Activated naive CD4-positive, alpha-beta T cell treated with Interleukin-2 at 50 U/mL for 16 hours (primary cell): ENCODE results near the gene NEK6.

Experiments
- DNase-seq: peaks from one replicate; pipeline ENCODE4 v3.0.0-alpha.2; 2020

The NEK6 gene

DNA sequence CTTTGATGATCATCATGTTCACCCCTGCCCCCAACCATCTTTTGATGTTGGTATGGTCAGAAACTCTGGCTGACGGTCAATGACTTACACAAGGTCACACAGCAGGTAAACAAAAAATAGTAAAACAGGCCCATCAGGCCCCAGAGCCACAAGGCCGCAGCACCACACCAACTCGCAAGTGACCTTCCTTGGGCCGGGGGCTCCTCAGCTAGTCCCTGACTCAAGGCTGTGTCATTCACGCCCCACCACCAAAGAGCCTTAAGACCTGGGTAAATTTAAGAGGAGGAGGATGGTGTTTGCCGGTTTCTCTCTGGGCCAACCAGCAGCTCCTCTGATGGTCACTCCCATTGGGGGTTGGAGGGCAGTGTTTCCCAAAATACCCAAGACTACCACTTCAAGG, 101.7 kb downstream of the NEK6 start:
- no peak for DNase-seq

DNA sequence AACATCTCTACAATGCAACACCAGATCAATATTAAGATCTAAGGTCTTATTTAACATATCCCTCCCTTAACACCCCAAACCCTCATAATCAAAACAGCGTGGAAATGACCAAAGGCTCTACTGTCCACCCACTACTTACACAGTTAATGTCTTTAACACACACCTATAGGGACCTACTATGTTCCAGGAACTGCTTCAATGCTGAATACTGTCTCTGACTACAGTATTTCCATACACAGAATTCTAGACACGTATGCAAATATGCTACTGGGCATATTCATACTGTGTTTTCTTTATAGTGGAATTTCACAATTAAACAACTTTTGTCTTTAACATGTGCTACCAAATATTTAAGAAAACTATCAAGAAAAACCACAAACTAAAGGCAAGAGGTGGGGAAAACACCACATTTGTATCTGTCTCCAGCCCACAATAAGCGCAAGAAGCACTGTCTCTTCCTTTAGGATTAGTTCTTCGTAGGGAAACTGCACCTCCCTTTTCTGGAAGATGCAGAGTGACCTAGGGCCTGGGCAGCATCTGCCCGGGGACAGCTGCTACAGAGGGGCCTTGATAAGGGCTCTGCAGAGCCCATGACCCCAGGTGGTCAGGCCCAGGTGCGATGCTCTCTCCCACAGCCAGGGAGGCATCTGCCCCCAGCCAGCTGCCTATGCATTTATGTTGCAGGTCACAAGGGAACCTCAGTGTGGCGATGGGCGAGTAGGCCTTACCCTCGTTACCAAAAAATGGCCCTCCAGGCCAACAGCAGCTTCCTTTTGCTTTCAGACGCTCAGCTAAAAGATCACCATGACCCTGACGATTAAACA, 102.3 kb downstream of the NEK6 start:
- no peak for DNase-seq

DNA sequence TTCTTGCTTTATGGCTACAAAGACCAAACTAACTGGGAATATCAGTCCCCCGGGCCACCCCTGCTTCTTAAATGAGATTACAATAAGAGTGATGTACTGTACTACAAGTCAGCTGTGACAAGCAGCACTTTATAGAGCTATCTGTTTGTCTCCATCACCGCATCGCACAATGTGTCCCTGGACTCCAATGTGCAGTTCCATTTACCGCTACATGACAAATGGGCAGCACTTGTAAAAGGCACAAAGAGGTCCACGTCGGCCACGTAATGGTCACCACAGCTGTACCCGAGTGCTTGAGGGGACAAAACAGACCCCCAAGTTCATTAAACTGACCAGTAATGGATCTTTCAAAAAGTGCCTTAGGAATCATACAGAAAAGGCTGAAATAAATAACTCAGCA, 103.4 kb downstream of the NEK6 start:
- DNase-seq = no peak

DNA sequence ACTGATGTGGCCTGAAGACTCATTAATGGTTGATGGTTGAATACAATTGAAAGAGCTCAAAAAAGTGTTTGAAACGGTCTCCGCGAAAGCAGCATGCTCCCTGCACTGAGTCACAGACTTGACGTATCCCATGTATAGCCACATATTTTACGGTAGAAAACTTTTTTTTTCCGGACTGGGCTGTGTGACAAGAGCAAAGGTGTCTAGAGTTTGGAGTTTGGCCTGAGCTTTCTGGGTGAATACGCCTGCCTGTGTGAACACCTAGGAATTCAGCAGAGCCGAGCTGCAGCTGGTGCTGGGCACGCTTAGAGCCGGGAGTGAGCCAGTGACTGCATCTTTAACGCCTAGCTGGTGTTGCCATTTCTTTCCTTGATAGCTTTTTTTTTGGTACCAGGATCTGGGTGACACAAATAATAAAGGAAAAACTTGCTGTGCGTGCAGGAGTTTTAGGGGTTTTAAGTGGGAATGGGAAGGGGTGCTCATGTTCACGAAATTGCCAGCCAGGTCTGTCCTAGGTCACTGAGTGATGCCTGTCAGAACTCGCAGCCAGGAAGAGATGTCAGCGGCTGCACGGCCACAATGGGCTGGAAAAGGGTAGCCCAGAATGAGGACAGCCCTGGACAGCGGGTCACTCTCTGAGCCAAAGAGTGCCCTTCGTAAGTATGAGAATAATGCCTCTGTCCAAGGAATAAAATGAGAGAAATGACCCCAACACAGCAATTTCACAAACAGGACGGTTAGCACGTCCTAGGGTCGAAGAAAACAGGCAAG, 105.8 kb downstream of the NEK6 start:
- no peak for DNase-seq

DNA sequence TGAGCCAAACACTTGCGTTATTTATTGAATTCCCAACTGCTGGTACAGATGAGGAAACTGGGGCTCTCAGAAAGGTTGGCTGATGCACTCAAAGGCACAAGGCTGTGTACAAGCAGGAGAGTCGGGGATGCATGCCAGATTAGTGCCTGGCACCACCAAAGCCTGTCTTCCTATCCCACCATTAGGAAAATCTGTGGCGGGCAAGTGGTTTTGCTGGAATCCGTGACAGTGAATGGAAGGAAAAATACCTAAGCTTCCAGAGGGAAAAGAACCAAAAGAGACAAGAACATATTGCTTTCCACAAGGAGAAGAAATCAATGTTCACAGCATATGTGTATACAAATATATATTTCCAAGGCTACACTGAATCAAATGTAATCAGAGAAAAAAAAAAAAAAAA, 106.4 kb downstream of the NEK6 start:
- no peak for DNase-seq

DNA sequence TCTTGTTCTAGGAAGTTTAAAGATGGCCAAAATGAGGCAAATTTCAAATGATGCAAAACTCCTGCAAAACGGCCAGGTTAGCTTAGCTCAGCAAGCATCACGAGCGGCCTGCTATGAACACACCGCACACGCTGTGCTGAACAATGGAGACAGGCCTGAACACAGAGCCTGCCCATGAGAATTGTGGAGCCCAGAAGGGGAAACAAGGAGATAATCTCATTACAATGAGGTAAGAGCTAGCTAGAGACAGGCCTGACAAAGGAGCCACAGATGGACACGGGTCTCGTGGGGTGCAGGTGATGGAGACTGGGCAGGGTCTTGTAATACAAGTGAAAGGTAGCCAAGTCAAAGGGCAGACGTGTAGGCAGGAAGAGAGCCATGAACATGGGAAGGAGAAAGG, 107.3 kb downstream of the NEK6 start:
- DNase-seq = no peak

DNA sequence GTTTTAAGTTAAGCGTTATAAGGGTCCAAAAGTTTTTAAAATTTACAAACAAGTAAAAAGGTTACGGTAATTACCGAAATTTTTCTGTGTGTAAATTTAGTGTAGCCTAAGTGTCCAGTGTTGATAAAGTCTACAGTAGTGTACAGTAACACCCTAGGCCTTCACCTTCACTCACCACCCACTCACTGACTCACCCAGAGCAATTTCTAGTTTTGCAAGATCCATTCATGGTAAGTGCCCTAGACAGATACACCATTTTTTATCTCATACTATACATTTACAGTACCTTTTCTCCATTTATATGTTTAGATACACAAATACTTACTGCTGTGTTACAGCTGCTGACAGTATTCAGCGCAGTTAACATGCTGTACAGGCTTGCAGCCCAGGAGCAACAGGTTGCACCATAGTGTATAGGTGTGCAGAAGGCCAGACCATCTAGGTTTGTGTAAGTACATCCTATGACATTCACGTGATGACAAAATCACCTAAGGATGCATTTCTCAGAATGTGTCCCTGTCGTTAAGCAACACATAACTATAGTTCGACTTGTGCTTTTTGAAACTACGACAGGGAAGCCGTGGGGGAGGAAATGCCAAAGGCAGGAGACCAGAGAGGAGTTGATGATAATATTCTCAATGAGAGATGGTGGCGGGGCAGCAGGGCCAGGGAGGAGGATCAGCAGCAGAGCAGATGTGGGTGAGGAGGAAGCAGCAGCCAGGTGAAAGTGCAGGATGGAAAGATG, 108.9 kb downstream of the NEK6 start:
- no peak for DNase-seq

DNA sequence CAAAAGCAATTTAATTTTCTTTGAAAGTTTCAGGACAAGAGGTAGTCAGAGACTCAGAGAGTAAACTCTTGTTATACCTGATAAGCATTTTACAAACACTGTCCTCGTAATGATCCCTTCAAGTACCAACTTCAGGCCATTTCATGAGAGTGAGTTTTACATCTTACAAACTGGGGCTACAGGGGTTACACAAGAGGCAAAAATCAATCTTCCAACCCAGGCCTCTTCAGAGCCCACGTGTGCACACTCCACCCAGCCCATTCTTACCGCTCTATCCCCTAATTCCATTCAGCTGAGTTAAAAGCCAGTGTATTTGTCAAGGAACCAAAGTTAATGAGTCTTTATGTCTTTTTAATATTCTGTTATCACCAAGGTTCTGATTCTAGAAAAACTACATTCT, 110.9 kb downstream of the NEK6 start:
- no peak for DNase-seq

DNA sequence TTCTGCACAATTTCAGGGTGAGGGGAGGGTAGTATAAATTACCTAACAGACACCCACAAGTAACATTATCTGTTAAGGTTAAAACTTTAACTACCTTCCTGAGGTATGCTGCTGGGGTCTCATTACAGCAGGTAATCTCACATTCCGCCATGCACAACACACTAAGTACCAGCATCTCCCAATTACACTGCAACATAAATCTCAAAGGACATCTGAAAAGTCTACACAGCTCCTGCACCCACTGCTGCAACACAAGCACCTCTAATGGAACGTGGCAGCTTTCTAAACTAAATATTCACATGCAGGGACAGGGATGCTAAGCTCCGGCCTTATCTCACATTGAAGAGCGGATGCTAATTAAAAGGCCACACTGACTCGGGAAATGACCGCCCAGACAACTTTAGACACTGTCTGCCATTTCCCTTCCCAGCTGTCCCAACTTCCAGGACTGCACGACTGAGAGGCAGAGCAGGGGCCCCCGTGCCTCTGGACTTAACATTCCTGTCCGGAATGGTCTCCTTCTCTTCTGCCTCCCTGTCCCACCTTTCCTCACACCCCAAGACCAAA, 111.6 kb downstream of the NEK6 start:
- DNase-seq = no peak

DNA sequence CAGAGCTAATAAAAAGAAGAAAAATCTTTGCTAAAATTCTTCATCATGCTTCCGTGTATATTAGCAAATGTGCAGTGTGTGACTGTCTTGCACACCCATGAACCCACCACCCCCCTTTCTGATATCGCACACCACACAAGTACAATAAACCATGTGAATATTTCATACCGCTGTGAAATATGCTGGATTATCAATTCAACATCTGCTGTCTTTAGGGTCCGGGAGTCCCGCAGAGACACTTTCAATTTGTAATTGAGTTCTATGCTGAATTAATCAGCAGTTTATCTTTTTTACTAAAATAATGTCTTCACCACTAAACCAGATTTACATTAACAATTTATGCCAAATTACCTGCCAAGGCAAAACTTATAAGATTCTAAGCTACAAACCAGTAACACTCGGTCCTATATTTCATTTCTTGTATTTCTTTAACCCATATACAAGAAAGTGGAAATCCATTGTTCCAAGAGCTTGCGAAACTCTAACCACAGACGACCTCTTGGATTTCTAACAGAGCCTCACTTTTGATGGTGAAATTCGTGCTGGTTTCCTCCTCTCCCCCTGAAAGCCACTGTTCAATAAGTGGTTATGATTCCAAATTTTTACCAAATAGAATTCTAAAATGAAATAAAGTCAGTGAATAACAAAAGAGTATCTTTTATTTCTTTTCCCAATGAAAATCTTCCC, 113.3 kb downstream of the NEK6 start:
- DNase-seq = no peak

DNA sequence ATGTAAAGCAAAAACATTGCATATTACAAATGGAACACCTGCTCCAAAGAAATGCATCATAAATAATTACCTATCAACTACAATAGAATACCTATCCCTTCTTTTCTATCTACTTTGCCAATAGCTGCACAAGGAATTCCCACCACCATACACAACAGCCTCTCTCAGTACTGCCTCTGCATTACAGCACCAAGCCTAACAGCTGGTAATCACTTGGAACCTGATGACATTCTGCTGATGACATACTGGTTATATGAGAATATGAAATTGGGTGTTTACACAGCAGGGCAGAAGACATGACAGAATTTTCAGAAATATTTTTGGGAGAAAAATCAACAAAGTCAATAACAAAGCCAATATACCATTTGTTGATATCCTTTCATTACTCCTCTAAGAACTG, 114.3 kb downstream of the NEK6 start:
- DNase-seq = no peak

DNA sequence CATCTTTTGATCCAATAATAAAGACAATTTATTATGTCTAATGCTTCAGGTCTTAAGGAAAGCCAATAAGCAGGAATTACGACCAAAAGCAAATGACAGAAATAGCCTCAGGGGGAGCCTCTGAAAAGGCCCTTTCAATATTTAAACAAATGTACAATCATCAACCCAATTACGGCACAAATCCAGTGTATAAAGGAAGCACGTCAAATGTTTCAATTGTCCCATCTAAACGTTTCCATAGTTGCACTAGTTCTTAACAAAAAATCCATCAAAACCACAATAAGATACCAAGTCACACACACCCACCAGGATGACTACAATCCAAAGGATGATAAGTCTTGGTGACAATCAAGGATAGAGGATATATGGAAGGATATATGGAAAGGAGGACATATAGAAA, 115.6 kb downstream of the NEK6 start:
- no peak for DNase-seq

DNA sequence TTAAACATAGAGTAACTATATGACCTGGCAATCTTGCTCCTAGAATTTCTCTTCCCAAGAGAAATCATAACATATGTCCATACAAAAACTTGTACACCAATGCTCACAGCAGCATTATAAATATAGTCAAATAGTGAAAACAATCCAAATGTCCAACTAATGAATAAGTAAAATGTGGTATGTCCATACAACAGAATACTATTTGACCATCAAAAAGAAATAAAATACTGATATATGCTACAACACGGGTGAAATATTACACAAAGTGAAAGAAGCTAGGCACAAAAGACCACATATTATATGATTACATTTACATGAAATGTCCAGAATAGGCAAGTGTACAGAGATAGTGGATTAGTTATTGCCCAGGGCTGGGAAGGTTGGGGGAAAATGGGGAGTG, 116.1 kb downstream of the NEK6 start:
- DNase-seq = no peak

DNA sequence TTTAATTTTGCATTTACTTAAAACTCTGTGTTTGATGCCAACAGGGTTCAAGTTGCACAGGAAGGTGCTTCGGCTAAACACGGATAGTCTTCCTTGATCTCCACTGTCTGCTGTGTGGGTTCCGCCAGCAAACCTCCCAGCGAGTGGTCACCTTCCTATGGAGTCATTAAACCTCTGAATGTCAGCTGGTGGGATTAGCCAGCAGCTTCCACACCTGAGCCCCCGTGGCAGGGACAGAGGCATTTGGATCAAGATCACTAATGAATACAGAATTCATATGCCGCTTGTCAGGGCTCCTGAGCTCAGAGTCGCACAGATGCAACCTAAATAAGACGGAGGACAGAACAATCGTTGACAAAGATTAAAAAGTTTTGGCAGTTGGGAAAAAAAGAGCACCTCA, 118.0 kb downstream of the NEK6 start:
- no peak for DNase-seq

DNA sequence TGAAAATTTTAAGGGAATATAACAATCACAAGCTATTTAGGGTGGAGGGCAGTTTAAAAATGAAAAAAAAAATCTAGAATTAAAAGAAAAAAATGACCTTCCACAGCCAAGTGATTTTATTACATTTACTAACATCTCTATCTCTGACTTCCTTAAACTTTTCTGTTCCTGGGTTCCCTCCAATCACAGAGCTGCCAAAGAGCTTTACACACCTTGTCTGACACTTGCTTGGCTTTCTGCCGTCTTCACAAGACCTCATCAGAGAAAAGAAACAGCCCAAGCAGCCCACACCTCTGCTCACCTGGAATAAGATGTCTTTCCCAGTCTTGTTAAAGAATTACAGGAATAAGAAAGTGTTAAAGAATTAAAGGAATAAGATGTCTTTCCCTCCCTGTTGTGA, 118.6 kb downstream of the NEK6 start:
- DNase-seq = no peak

DNA sequence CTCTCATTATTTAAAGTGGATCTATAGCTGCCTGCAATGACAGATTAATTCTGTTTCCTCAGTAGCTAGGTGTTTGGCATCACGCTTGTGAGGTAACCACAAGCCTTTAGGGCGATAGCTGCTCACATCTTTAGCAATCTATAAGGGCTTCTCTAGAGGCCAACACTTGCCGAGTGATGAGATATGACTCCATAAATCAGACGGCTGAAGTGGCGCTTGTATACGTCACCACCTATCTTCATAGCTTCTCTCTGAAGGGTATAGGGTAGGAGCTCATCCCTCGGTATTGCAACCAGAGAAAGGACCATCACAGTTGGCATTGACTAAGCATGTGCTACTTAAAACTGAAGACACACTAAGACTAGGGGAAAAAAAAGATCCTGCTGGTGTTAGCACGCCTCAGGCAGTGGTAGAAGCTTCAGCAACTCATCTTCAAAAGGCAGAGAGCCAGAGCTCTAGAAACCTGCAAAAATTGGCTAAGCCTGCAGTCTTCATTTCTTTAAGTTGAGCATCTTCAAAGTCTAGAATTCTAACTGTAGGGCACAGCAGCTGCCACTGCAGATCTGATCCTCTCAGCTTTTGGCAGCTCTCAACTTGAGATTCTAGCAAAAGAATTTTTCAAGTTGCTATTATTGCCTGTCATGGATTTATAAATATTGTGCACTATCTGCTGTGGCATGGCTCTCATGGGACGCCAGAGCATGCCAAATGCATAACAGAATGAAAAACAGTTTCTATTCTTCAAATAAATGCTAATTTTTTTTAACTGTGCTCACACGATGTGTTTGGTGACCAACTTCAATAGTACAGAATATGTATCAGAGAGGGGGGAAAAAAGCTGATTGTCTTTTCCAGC, 120.0 kb downstream of the NEK6 start:
- DNase-seq = no peak

DNA sequence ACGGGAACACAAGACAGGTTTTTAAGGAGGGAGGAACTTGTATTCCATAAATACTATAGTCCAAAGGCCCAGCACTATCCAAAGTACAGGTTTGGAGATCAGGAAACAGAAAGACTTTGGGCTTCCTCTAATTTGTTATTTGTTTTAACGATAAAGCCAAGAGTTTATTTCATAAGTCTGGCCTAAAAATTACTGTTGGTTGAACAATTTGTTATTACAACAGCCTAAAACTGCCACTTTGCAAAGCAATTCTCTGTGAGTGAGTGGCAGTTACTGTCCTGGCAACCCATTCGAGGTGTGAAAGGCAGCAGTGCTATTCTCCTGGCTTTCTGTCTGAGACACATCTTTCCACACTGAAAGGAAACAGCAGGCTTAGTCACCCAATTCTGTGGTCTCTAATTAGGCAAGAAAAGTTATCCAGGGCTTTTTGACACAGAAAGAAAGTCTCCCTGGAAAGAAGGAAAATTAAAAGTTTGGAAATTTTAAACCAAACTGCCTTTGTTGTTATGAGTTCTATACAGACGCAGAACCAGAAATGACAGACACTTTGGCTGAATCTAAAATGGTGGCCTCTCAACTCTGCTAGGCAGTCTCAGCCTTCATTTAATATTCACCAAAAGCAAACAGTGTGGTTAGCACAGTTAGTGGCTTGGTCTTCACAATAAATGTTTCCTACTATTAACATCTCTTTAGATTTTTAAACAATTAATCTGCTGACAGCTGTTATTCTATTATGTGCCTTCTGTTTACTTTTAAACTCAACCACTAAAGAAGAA, 123.6 kb downstream of the NEK6 start:
- DNase-seq = no peak

DNA sequence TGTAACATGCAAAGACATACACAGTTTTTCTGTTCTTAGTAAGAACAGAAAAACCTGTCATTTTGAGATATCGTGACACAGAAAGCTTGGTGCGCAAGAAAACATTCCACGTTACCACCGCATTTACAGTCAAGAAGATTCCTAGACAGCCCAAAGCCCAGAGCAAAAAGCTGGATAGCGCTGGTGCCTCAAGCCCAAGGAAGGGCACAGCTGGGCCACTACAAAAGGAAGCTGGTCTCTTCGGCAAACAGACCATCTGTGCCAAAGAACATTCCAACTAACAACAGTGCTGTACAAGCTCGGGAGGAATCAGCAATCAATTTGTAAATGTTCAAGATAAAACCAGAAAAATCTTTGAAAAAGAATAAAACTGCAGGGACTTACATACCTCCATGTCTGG, 126.5 kb downstream of the NEK6 start:
- DNase-seq = no peak

DNA sequence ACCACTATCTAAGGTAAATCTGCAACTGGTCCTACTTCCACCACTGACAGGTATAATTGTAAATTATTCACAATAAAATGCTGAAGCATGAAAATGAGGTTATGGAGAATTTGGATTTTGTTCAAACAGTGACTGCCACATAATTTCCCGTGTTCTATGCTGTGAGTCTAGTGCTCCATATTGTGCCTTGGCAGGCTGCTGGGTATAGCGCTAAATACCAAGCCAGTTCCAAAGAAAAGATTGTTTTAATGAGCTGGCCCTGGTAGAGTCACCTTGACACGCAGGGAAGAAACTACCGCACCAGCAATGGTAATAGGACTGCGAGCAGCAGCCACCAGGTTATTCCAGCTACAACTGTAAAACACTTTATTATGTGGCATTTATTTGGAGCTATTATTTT, 127.1 kb downstream of the NEK6 start:
- DNase-seq = no peak

DNA sequence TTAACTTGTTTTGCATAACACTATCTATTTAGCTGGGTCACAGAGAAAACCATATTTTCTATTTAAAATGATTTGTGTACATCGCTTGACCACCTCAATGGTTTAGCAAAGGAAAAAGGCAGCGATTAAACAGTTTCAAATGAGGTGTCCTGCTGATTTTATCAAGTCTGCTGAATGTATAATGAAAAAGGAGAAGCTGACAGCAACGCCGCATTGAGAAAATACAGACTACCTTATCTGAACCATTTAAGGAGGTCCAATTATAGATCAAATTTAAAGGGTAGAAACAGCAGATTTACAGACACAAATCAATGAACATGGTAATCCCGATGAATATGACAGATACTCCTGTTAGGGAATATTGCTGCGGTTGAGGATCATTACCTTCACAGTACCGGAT, 127.9 kb downstream of the NEK6 start:
- DNase-seq = no peak

DNA sequence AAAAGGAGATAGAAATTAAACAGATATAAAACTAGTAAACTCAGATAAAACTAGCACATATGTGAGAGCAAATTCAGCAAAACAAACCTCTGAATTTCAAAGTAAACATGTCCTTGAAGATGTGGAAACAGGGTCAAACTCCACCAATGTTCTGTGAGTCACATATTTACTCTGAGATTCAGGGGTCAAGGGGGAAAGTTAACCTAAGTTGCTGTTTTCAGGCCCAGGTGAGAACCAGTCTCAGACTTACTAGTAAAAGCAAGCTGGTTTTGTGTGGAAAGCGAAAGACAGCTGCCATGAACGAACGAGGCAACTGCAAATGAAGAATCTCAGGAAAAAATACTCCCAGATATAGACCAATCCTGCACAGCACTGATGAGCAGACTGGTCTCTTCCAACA, 128.5 kb downstream of the NEK6 start:
- no peak for DNase-seq
